ENCODE measurements around the gene PNMA6F.
"Not testable (repeated sequence)": the region's sequence is repeated elsewhere in the genome, so short reads cannot be mapped to it uniquely, and the experiment has no call there.

Gene PNMA6F

GRCh38 chrX:153334654-153335295, 13.2 kb upstream of the PNMA6F start:
- DNase-seq (ENCODE audit: low read depth): no peak

GRCh38 chrX:153333821-153334653, 12.5 kb upstream of the PNMA6F start, which contains the start of gene ZNF275:
TSS of gene ZNF275 (plus strand) at chrX:153334153. CDS start at chrX:153336680, 2,527 bp downstream.
- peak; percentile 63 for DNase-seq (ENCODE audit: low read depth)

- DNase-seq (ENCODE audit: low read depth): no peak
Measured at GRCh38 chrX:153333266-153333665, 11.7 kb upstream of the PNMA6F start.

- DNase-seq (ENCODE audit: low read depth): no peak
Measured at GRCh38 chrX:153327561-153327960, 6.0 kb upstream of the PNMA6F start.

- no peak for DNase-seq (ENCODE audit: low read depth)
Measured at GRCh38 chrX:153320555-153321184, 897 bp downstream of the PNMA6F start.

- DNase-seq (ENCODE audit: low read depth): not testable (repeated sequence)
Measured at GRCh38 chrX:153320047-153320443, 1.5 kb downstream of the PNMA6F start.

- DNase-seq (ENCODE audit: low read depth): no peak
Measured at GRCh38 chrX:153319295-153320046, 2.1 kb downstream of the PNMA6F start.

GRCh38 chrX:153318811-153319210, 2.8 kb downstream of the PNMA6F start:
- DNase-seq (ENCODE audit: low read depth): no peak

- no peak for DNase-seq (ENCODE audit: low read depth)
Measured at GRCh38 chrX:153317996-153318722, 3.4 kb downstream of the PNMA6F start.

GRCh38 chrX:153317306-153317705, 4.3 kb downstream of the PNMA6F start:
- DNase-seq (ENCODE audit: low read depth): no peak

- no peak for DNase-seq (ENCODE audit: low read depth)
Measured at GRCh38 chrX:153312842-153313241, 8.7 kb downstream of the PNMA6F start.

- no peak for DNase-seq (ENCODE audit: low read depth)
Measured at GRCh38 chrX:153312041-153312440, 9.5 kb downstream of the PNMA6F start.

GRCh38 chrX:153310901-153311300, 10.7 kb downstream of the PNMA6F start:
- no peak for DNase-seq (ENCODE audit: low read depth)

GRCh38 chrX:153307276-153308178, 14.0 kb downstream of the PNMA6F start:
- DNase-seq (ENCODE audit: low read depth): no peak

- DNase-seq (ENCODE audit: low read depth): no peak
Measured at GRCh38 chrX:153306527-153307115, 14.9 kb downstream of the PNMA6F start.

GRCh38 chrX:153305972-153306371, 15.6 kb downstream of the PNMA6F start:
- no peak for DNase-seq (ENCODE audit: low read depth)

- DNase-seq (ENCODE audit: low read depth): no peak
Measured at GRCh38 chrX:153304988-153305736, 16.4 kb downstream of the PNMA6F start.

- DNase-seq (ENCODE audit: low read depth): no peak
Measured at GRCh38 chrX:153303276-153304262, 18.0 kb downstream of the PNMA6F start.

All from T-helper 22 cell (primary cell).